OCI-LY1 (cell line): Measurements from ENCODE around the gene RSL24D1.

ENCODE experiments used
- H2AFZ ChIP-seq: fragments of 200-600 bp; sonication (generic), shearing (Covaris generic); 2 replicates; pipeline ENCODE4 v1.6.0; 2014; ENCODE audit warnings: antibody characterized with exemption, mild to moderate bottlenecking, low read length
- H3F3A ChIP-seq: fragments of 200-600 bp; sonication (generic), shearing (Covaris generic); 2 replicates; pipeline ENCODE4 v1.6.0; 2014; ENCODE audit warnings: mild to moderate bottlenecking, antibody characterized with exemption, low read length, moderate library complexity; ENCODE audit not compliant: insufficient read depth
- H3K27ac ChIP-seq: fragments of 200-600 bp; sonication (generic); 2 replicates; pipeline ENCODE4 v1.5.1; 2014; ENCODE audit warnings: low read length, mixed run types, mild to moderate bottlenecking, low read depth; ENCODE audit not compliant: poor library complexity, severe bottlenecking
- H3K27me3 ChIP-seq: fragments of 200-600 bp; sonication (generic); 2 replicates; pipeline ENCODE4 v1.6.0; 2014; ENCODE audit warnings: antibody characterized with exemption, mild to moderate bottlenecking, low read length, moderate library complexity; ENCODE audit not compliant: insufficient read depth
- H3K36me3 ChIP-seq: fragments of 200-600 bp; sonication (generic); 2 replicates; pipeline ENCODE4 v1.6.1; 2014; ENCODE audit warnings: mild to moderate bottlenecking, antibody characterized with exemption, low read length, moderate library complexity, mixed read lengths; ENCODE audit not compliant: insufficient read depth
- H3K4me1 ChIP-seq: fragments of 200-600 bp; sonication (generic); 2 replicates; pipeline ENCODE4 v1.5.1; 2014; ENCODE audit warnings: mild to moderate bottlenecking, low read length, moderate library complexity; ENCODE audit not compliant: insufficient read depth, severe bottlenecking
- H3K4me2 ChIP-seq: fragments of 200-600 bp; sonication (generic), shearing (Covaris generic); 2 replicates; pipeline ENCODE4 v1.6.1; 2014; ENCODE audit warnings: low read length
- H3K4me3 ChIP-seq: fragments of 200-600 bp; sonication (generic); 2 replicates; pipeline ENCODE4 v1.5.1; 2014; ENCODE audit warnings: low read length, low read depth, mild to moderate bottlenecking, mixed read lengths; ENCODE audit not compliant: poor library complexity, severe bottlenecking
- H3K79me2 ChIP-seq: fragments of 200-600 bp; shearing (Covaris generic); 2 replicates; pipeline ENCODE4 v1.6.1; 2016; ENCODE audit warnings: mixed run types, low read length, mixed read lengths; ENCODE audit not compliant: insufficient read depth
- H3K9ac ChIP-seq: fragments of 200-600 bp; sonication (generic), shearing (Covaris generic); 2 replicates; pipeline ENCODE4 v1.6.1; 2014; ENCODE audit warnings: mild to moderate bottlenecking, low read length, mixed read lengths
- H3K9me2 ChIP-seq: fragments of 200-600 bp; sonication (generic), shearing (Covaris generic); 2 replicates; pipeline ENCODE4 v1.6.1; 2014; ENCODE audit warnings: low read depth, mild to moderate bottlenecking, low read length, mixed read lengths
- H3K9me3 ChIP-seq: fragments of 200-600 bp; shearing (Covaris generic); 2 replicates; pipeline ENCODE4 v1.6.1; 2014; ENCODE audit warnings: low read length, mixed read lengths
- H4K20me1 ChIP-seq: fragments of 200-600 bp; sonication (generic), shearing (Covaris generic); 2 replicates; pipeline ENCODE4 v1.6.0; 2016; ENCODE audit warnings: mild to moderate bottlenecking, low read length; ENCODE audit not compliant: insufficient read depth
- CTCF ChIP-seq: fragments of 200-600 bp; sonication (generic), shearing (Covaris generic); IDR thresholded peaks from 2 replicates; pipeline ENCODE4 v1.5.1; 2017; ENCODE audit warnings: mild to moderate bottlenecking, antibody characterized with exemption, low read length, moderate library complexity, mixed read lengths
- EZH2 ChIP-seq: fragments of 200-600 bp; sonication (generic), shearing (Covaris generic); IDR thresholded peaks from 2 replicates; pipeline ENCODE4 v1.8.0; 2017; ENCODE audit warnings: borderline replicate concordance, mixed run types, mild to moderate bottlenecking, antibody characterized with exemption, low read length, moderate library complexity, mixed read lengths

RSL24D1 gene

GRCh38 chr15:55218056-55218455, 21.3 kb upstream of the RSL24D1 start:
- Histone ChIP-seq H4K20me1 (no peaks in the 10 kb centered on the region), H3K4me3 (no peak overlapping the region), H3K36me3 (no peaks in the 10 kb centered on the region), H3K79me2 (no peaks in the 10 kb centered on the region), H3K27ac (no peak overlapping the region), H3K4me2 (no peak overlapping the region), H3K9me2 (no peaks in the 10 kb centered on the region), H3K27me3 (no peaks in the 10 kb centered on the region), H3K4me1 (peaks cover 39% of the 10 kb centered on the region), H3K9me3 (no peaks in the 10 kb centered on the region), H3F3A (peaks cover 5% of the 10 kb centered on the region; the same call in 1 of the 2 replicates), H3K9ac (no peak overlapping the region), H2AFZ (no peak overlapping the region)
- TF ChIP-seq CTCF (no peak), EZH2 (no peak)

- TF ChIP-seq CTCF (no peak), EZH2 (no peak)
- Histone ChIP-seq H4K20me1 (no peaks in the 10 kb centered on the region), H3K9me2 (no peaks in the 10 kb centered on the region), H3K79me2 (no peaks in the 10 kb centered on the region), H3K9ac (no peak overlapping the region), H3F3A (no peaks in the 10 kb centered on the region), H2AFZ (no peak overlapping the region), H3K4me1 (no peaks in the 10 kb centered on the region), H3K36me3 (0 out of 2 replicates have a peak, but pooled peaks cover 5% of the 10 kb centered on the region), H3K27me3 (no peaks in the 10 kb centered on the region), H3K27ac (no peak overlapping the region), H3K4me3 (no peak overlapping the region), H3K9me3 (no peaks in the 10 kb centered on the region), H3K4me2 (no peak overlapping the region)
Measured at GRCh38 chr15:55204464-55204863, 7.7 kb upstream of the RSL24D1 start.

- H3F3A ChIP-seq, result no peaks in the 10 kb centered on the region
- no peak overlapping the region for H2AFZ ChIP-seq
- no peaks in the 10 kb centered on the region for H3K27me3 ChIP-seq
- peaks cover 8% of the 10 kb centered on the region for H3K4me1 ChIP-seq
- H3K4me3 ChIP-seq, result no peak overlapping the region
- H3K36me3 ChIP-seq, result 0 out of 2 replicates have a peak, but pooled peaks cover 5% of the 10 kb centered on the region
- H3K9ac ChIP-seq, result no peak overlapping the region
- no peaks in the 10 kb centered on the region for H4K20me1 ChIP-seq
- H3K9me2 ChIP-seq, result no peaks in the 10 kb centered on the region
- no peak overlapping the region for H3K27ac ChIP-seq
- H3K79me2 ChIP-seq, result no peaks in the 10 kb centered on the region
- H3K4me2 ChIP-seq, result no peak overlapping the region
- H3K9me3 ChIP-seq, result no peaks in the 10 kb centered on the region
- no peak for TF ChIP-seq EZH2
- TF ChIP-seq CTCF, result no peak
Measured at GRCh38 chr15:55202206-55202605, 5.5 kb upstream of the RSL24D1 start.
